ENCODE results near the gene TPPP2. TPM values are rescaled to one million over a fixed set of nuclear protein-coding genes. Genes with fewer than 3 reads are reported as not detected.
"Not testable (repeated sequence)": the region's sequence is repeated elsewhere in the genome, so short reads cannot be mapped to it uniquely, and the experiment has no call there.

The TPPP2 gene
- total RNA-seq, 1 donor from 2014 or later, result not detected

DNA sequence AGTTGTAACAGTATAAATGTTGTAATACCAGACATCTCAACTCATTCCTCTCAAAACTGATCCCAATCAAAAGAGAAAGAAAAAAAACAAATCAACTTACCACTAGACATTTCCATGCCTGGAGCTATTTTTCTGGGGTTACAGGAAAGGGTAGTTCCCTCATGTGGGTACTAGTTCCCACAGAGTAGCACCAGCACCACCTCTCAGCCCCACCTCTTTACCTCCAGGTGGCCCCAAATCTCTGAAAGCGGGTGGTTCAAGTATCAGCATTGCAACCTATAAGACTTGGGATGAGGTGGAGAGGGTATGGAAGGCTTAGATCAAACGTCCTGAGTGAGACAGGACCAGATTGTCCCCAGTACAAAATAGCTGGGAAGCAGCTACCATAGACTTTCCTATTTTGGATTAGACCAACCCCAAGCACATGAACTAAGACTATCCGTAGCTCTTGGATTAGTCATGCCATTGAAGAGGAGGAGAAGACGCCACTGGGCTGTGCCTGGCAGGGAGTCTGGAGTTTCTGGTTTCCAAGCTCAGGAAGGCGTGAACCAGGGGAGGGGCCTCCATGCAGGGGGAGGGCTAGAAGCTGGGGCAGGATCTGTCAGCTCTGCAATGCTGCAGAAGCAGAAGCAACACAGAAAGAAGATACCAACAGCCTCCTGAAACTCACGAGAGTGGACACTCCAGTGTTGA lies 31.2 kb upstream of the TPPP2 start, which contains the start of gene SLC39A2:
Gene SLC39A2 (plus strand): TSS at position 620 of the 693 bp plus-strand sequence. CDS start 154 bp downstream, outside the sequence.
- Mint-ChIP-seq H3K4me1 (ENCODE audit: low read depth) (peaks cover under 1% of the 10 kb centered on the region), H3K27me3 (ENCODE audit: low read depth) (no peaks in the 10 kb centered on the region), H3K4me3 (ENCODE audit: low read depth) (no peak within 1 kb of the TSS), H3K9me3 (no peaks in the 10 kb centered on the region), H3K36me3 (ENCODE audit: low read depth) (peaks cover 38% of the 10 kb centered on the region), H3K27ac (no peak within 1 kb of the TSS)
- intact Hi-C loops (cut with micrococcal nuclease), result no loop called here
- DNase-seq (ENCODE audit: low spot score), result no peak

DNA sequence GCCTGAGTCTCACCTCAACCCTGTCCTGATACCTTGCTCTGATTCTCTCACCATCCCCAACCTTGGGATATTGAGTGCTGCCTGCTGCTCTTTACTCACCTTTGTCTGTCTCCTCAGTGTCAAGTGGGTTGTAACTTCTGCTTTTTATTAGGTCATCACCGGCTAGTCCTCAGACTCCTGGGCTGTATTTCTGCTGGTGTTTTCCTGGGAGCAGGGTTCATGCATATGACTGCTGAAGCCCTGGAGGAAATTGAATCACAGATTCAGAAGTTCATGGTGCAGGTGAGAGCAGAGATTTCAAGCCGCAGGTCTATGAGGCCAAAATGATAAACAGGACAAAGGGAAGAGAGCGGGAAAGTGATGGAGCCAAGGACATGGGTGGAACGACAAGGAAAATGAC lies 30.4 kb upstream of the TPPP2 start:
- H3K4me3 Mint-ChIP-seq (ENCODE audit: low read depth), result no peak overlapping the region
- intact Hi-C loops (cut with micrococcal nuclease), result no loop called here
- H3K27me3 Mint-ChIP-seq (ENCODE audit: low read depth), result no peaks in the 10 kb centered on the region
- no peaks in the 10 kb centered on the region for H3K9me3 Mint-ChIP-seq
- H3K27ac Mint-ChIP-seq, result no peak overlapping the region
- DNase-seq (ENCODE audit: low spot score), result no peak
- peaks cover 31% of the 10 kb centered on the region for H3K36me3 Mint-ChIP-seq (ENCODE audit: low read depth)
- H3K4me1 Mint-ChIP-seq (ENCODE audit: low read depth), result no peaks in the 10 kb centered on the region

DNA sequence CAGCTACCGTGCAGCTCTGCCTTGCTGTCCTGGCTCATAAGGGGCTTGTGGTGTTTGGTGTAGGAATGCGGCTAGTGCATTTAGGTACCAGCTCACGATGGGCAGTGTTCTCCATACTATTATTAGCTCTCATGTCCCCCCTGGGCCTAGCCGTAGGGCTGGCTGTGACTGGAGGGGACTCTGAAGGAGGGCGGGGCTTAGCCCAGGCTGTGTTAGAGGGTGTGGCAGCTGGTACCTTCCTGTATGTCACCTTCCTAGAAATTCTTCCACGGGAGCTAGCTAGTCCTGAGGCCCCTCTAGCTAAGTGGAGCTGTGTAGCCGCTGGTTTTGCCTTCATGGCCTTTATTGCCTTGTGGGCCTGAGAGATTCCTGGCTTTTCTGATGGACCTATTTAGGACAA lies 28.8 kb upstream of the TPPP2 start:
- H3K9me3 Mint-ChIP-seq, result no peaks in the 10 kb centered on the region
- no peak for DNase-seq (ENCODE audit: low spot score)
- H3K4me3 Mint-ChIP-seq (ENCODE audit: low read depth), result no peak overlapping the region
- intact Hi-C loops (cut with micrococcal nuclease), result no loop called here
- no peak overlapping the region for H3K27ac Mint-ChIP-seq
- no peaks in the 10 kb centered on the region for H3K27me3 Mint-ChIP-seq (ENCODE audit: low read depth)
- no peaks in the 10 kb centered on the region for H3K4me1 Mint-ChIP-seq (ENCODE audit: low read depth)
- H3K36me3 Mint-ChIP-seq (ENCODE audit: low read depth), result peaks cover 15% of the 10 kb centered on the region

- H3K27ac Mint-ChIP-seq, result no peak overlapping the region
- no peak for DNase-seq (ENCODE audit: low spot score)
- no peaks in the 10 kb centered on the region for H3K36me3 Mint-ChIP-seq (ENCODE audit: low read depth)
- H3K4me1 Mint-ChIP-seq (ENCODE audit: low read depth), result no peaks in the 10 kb centered on the region
- intact Hi-C loops (cut with micrococcal nuclease), result no loop called here
- no peaks in the 10 kb centered on the region for H3K27me3 Mint-ChIP-seq (ENCODE audit: low read depth)
- H3K4me3 Mint-ChIP-seq (ENCODE audit: low read depth), result no peak overlapping the region
- no peaks in the 10 kb centered on the region for H3K9me3 Mint-ChIP-seq
These were observed 26.1 kb upstream of the TPPP2 start for GRCh38 chr14:21003788-21004346.

- DNase-seq (ENCODE audit: low spot score); H3K9me3 Mint-ChIP-seq; H3K4me3 Mint-ChIP-seq (ENCODE audit: low read depth); H3K4me1 Mint-ChIP-seq (ENCODE audit: low read depth); H3K36me3 Mint-ChIP-seq (ENCODE audit: low read depth); H3K27ac Mint-ChIP-seq; intact Hi-C loops (cut with micrococcal nuclease): not testable (repeated sequence)
- peaks cover 15% of the 10 kb centered on the region for H3K27me3 Mint-ChIP-seq (ENCODE audit: low read depth)
These were observed 20.3 kb upstream of the TPPP2 start for GRCh38 chr14:21009721-21010120.

DNA sequence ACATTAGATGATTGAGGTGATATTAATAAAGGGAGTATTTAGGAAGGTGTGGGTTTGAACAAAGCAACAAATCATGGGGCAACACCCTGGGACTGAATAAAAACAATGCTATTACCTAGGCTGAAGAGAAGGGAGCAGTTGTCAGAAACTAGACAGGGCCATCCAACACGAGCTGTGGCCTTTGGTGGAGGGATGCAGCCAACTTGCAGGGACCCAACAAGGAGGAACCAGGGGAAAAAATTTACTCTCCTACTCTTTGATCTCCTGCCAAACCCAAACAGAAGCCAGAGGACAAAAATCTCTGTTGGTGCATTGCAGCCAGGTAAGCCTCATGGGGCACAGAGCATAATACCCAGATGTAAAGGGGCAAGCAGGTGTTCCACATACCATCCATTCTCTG lies 18.9 kb upstream of the TPPP2 start:
- no peaks in the 10 kb centered on the region for H3K4me1 Mint-ChIP-seq (ENCODE audit: low read depth)
- H3K4me3 Mint-ChIP-seq (ENCODE audit: low read depth), result no peak overlapping the region
- DNase-seq (ENCODE audit: low spot score), result no peak
- no peak overlapping the region for H3K27ac Mint-ChIP-seq
- intact Hi-C loops (cut with micrococcal nuclease), result no loop called here
- H3K9me3 Mint-ChIP-seq, result no peaks in the 10 kb centered on the region
- H3K27me3 Mint-ChIP-seq (ENCODE audit: low read depth), result peaks cover 15% of the 10 kb centered on the region
- no peaks in the 10 kb centered on the region for H3K36me3 Mint-ChIP-seq (ENCODE audit: low read depth)

GRCh38 chr14:21014761-21015190 lies 15.2 kb upstream of the TPPP2 start:
- Mint-ChIP-seq H3K36me3 (ENCODE audit: low read depth) (no peaks in the 10 kb centered on the region), H3K4me1 (ENCODE audit: low read depth) (no peaks in the 10 kb centered on the region), H3K27me3 (ENCODE audit: low read depth) (peaks cover 15% of the 10 kb centered on the region), H3K27ac (no peak overlapping the region), H3K4me3 (ENCODE audit: low read depth) (no peak overlapping the region), H3K9me3 (no peaks in the 10 kb centered on the region)
- intact Hi-C loops (cut with micrococcal nuclease), result loop anchor here (1.0 kb wide), 3 partner anchors 26 to 93 kb away; no protein-coding TSS in a partner anchor
- peak; percentile 53 for DNase-seq (ENCODE audit: low spot score)

DNA sequence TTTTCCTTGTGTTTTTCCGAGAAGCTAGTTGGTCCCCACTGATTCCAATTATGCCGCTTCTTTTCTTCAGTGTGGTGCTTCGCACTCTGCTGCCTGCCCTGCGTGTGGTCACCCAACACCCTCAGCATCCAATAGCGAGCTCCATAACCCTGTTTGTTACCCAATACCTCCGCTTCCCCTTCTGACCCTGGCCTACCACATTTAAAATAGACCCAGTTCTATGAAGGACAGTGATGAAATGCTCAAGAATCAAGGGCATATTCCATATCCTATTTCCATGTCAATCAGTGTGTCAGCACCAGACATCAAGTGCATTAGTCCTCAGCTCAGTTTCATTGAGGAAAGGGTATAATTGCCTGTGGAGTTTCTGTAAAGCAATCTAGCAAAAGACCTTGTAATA lies 14.7 kb upstream of the TPPP2 start:
- Mint-ChIP-seq H3K4me3 (ENCODE audit: low read depth) (no peak overlapping the region), H3K4me1 (ENCODE audit: low read depth) (no peaks in the 10 kb centered on the region), H3K36me3 (ENCODE audit: low read depth) (no peaks in the 10 kb centered on the region), H3K9me3 (no peaks in the 10 kb centered on the region), H3K27ac (no peak overlapping the region), H3K27me3 (ENCODE audit: low read depth) (peaks cover 15% of the 10 kb centered on the region)
- no peak for DNase-seq (ENCODE audit: low spot score)
- intact Hi-C loops (cut with micrococcal nuclease), result no loop called here

- Mint-ChIP-seq H3K27me3 (ENCODE audit: low read depth) (peaks cover 12% of the 10 kb centered on the region), H3K4me3 (ENCODE audit: low read depth) (no peak overlapping the region), H3K36me3 (ENCODE audit: low read depth) (no peaks in the 10 kb centered on the region), H3K27ac (no peak overlapping the region), H3K4me1 (ENCODE audit: low read depth) (no peaks in the 10 kb centered on the region), H3K9me3 (no peaks in the 10 kb centered on the region)
- no peak for DNase-seq (ENCODE audit: low spot score)
- intact Hi-C loops (cut with micrococcal nuclease), result loop anchor here (1.0 kb wide), 1 partner anchor 10 kb away; no protein-coding TSS in a partner anchor
These were observed 13.4 kb upstream of the TPPP2 start for GRCh38 chr14:21016413-21017190.

DNA sequence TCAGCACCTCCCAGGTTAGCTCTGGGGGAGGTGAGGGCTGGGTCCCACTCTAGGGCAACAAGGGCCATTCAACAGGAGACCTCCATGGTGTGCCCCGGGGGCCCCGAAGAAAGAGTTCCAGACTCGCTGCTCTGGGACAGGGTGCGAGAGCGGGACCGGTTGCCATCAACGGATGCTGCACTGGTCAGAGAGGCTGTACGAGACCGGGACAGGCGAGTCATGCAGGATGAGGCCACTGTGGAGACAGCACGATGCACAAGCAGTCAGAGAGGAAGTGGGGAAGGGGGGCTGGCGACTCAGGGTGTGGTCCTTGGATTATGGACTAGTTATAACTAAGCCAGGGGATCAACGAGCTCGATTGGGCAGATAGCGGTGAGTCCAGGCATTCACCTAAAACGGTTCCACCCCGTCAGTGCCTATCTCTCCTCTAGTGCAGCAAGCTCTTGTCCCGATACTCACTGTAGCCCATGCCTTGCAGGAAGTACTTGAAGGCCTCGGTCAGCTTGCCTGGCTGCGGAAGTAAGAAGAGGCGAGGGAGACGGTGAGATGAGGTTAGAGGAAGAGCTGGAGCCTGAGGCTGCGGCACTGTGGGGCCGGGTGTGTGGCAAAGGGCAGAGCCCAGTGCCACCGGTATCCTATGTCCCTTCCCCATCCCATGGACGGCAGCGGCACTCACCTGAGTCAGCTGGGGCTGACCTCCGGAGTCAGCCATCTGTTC lies 12.3 kb upstream of the TPPP2 start:
- H3K4me1 Mint-ChIP-seq (ENCODE audit: low read depth), result no peaks in the 10 kb centered on the region
- H3K9me3 Mint-ChIP-seq, result no peaks in the 10 kb centered on the region
- intact Hi-C loops (cut with micrococcal nuclease), result no loop called here
- no peak overlapping the region for H3K4me3 Mint-ChIP-seq (ENCODE audit: low read depth)
- no peaks in the 10 kb centered on the region for H3K36me3 Mint-ChIP-seq (ENCODE audit: low read depth)
- no peak for DNase-seq (ENCODE audit: low spot score)
- no peak overlapping the region for H3K27ac Mint-ChIP-seq
- H3K27me3 Mint-ChIP-seq (ENCODE audit: low read depth), result peaks cover 15% of the 10 kb centered on the region

- H3K4me3 Mint-ChIP-seq (ENCODE audit: low read depth), result no peak overlapping the region
- DNase-seq (ENCODE audit: low spot score), result no peak
- no peaks in the 10 kb centered on the region for H3K9me3 Mint-ChIP-seq
- no peaks in the 10 kb centered on the region for H3K36me3 Mint-ChIP-seq (ENCODE audit: low read depth)
- H3K27me3 Mint-ChIP-seq (ENCODE audit: low read depth), result peaks cover 16% of the 10 kb centered on the region
- H3K4me1 Mint-ChIP-seq (ENCODE audit: low read depth), result no peaks in the 10 kb centered on the region
- no peak overlapping the region for H3K27ac Mint-ChIP-seq
- intact Hi-C loops (cut with micrococcal nuclease), result no loop called here
These were observed 11.7 kb upstream of the TPPP2 start for GRCh38 chr14:21018286-21018685.

DNA sequence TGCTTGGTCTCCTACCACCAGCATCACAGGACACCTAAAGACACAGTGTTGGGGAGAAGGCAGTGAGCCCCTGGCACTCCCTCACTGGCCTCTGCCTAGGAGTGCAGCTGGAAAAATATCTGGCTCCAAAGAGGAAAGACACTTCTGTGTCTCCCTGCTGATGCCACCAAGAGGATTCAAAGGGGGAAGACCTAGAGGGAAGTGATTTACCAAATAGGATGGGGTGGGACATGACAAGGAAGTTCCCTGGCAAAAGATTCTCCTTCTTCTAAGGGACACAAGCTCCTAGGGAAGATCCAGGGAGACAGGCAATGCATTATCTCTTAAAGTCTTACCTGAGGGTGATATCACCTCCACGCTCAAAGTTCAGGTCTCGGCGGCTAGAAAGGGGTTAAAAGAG lies 11.2 kb upstream of the TPPP2 start:
- DNase-seq (ENCODE audit: low spot score), result no peak
- H3K27me3 Mint-ChIP-seq (ENCODE audit: low read depth), result peaks cover 20% of the 10 kb centered on the region
- intact Hi-C loops (cut with micrococcal nuclease), result no loop called here

More for the DNA sequence above, 11.2 kb upstream of the TPPP2 start:
- Mint-ChIP-seq H3K36me3 (ENCODE audit: low read depth) (no peaks in the 10 kb centered on the region), H3K27ac (no peak overlapping the region), H3K4me3 (ENCODE audit: low read depth) (no peak overlapping the region), H3K9me3 (no peaks in the 10 kb centered on the region), H3K4me1 (ENCODE audit: low read depth) (no peaks in the 10 kb centered on the region)

Data from activated T-helper 2 cell treated with anti-CD3 and anti-CD28 coated beads, Interferon-gamma antibody, Interleukin-2, Interleukin-4, amounts not matched to agents 10 μg/mL and 5 μg/mL and 100 μg/mL, durations not matched to agents 14 hours and 24 hours and 36 hours (primary cell).